ENCODE results near the gene PAGR1. TPM values are rescaled to one million over a fixed set of nuclear protein-coding genes. Genes with fewer than 3 reads are reported as not detected.

The PAGR1 gene
- total and polyA plus RNA-seq, 2 of the 13 experiments (the other 11 are each of a cell fraction or from before 2014, with no cell fraction given) = 9.8 to 66.4 TPM

DNA sequence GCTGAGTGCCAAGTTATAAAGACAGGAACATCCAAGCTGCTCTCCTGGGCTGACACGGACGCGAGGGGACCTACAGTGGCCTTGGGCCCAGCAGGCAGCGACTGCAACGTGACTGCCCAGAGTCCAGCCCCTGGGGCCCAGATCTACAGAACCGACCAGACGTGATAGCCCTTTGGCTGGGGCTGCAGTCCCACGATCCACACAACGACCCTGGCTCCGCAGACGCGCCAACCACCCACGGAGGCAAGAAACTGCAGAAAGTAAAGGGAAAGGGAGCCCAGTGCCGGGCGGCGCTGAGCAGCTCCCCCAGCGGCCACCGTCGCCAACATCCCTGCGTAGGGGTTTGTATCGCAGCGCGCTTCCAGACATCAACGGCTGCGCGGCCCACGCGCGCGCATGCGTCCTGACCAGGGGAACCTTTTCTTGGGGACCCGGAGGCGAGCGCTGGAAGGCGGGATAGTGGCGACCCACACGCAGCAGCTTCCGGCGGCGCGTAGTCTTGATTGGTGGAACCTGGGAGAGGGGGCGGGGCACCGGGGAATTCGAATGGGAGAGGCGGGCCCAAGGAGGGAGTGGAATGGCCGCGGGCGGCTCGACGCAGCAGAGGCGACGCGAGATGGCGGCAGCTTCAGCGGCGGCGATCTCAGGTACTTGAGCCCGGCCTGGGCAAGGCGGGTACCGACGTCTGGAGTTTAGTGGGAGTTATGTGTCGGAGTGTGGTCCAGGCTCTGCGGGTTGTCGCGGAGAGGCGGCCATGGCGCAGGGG lies 25.6 kb upstream of the PAGR1 start, which contains the start of gene KIF22 (continued):
- TF ChIP-seq, protein P1, sequence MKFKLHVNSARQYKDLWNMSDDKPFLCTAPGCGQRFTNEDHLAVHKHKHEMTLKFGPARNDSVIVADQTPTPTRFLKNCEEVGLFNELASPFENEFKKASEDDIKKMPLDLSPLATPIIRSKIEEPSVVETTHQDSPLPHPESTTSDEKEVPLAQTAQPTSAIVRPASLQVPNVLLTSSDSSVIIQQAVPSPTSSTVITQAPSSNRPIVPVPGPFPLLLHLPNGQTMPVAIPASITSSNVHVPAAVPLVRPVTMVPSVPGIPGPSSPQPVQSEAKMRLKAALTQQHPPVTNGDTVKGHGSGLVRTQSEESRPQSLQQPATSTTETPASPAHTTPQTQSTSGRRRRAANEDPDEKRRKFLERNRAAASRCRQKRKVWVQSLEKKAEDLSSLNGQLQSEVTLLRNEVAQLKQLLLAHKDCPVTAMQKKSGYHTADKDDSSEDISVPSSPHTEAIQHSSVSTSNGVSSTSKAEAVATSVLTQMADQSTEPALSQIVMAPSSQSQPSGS (CRISPR knock-in tag; IDR thresholded peaks at IDR 0.05) = peak; percentile 88
- TF ChIP-seq SP4 (CRISPR knock-in tag; IDR thresholded peaks at IDR 0.05) (peak; percentile 99), ZSCAN9 (CRISPR knock-in tag; IDR thresholded peaks at IDR 0.05; ENCODE audit: borderline replicate concordance) (peak; percentile 86; the same call in 1 of the 2 replicates), JDP2 (CRISPR knock-in tag; IDR thresholded peaks at IDR 0.05; ENCODE audit: borderline replicate concordance) (no peak), NFE2L2 (IDR thresholded peaks at IDR 0.05; ENCODE audit: low read length) (no peak), ZFP37 (CRISPR knock-in tag; IDR thresholded peaks at IDR 0.05; ENCODE audit: borderline replicate concordance) (peak; percentile 85; the same call in 1 of the 2 replicates), HMG20B (CRISPR knock-in tag; conservative IDR thresholded peaks at IDR 0.05) (no peak), YY1 (IDR thresholded peaks at IDR 0.05; ENCODE audit: insufficient read depth, insufficient replicate concordance, low read depth, low read length) (peak; percentile 95), KLF15 (CRISPR knock-in tag; IDR thresholded peaks at IDR 0.05; ENCODE audit: borderline replicate concordance) (peak; percentile 87; the same call in 1 of the 2 replicates), ZNF12 (CRISPR knock-in tag; IDR thresholded peaks at IDR 0.05) (no peak), ATF7 (IDR thresholded peaks at IDR 0.05) (no peak), ATF7 (CRISPR knock-in tag; IDR thresholded peaks at IDR 0.05) (0 out of 2 replicates have a peak, but pooled peaks have one; percentile 54), PCBP1 (IDR thresholded peaks at IDR 0.05; ENCODE audit: borderline replicate concordance, low read depth, low read length) (peak; percentile 97)
- TF ChIP-seq, protein P2, sequence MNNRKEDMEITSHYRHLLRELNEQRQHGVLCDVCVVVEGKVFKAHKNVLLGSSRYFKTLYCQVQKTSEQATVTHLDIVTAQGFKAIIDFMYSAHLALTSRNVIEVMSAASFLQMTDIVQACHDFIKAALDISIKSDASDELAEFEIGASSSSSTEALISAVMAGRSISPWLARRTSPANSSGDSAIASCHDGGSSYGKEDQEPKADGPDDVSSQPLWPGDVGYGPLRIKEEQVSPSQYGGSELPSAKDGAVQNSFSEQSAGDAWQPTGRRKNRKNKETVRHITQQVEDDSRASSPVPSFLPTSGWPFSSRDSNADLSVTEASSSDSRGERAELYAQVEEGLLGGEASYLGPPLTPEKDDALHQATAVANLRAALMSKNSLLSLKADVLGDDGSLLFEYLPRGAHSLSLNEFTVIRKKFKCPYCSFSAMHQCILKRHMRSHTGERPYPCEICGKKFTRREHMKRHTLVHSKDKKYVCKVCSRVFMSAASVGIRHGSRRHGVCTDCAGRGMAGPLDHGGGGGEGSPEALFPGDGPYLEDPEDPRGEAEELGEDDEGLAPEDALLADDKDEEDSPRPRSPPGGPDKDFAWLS (CRISPR knock-in tag; IDR thresholded peaks at IDR 0.05; ENCODE audit: borderline replicate concordance) = no peak
- TF ChIP-seq, protein P3, sequence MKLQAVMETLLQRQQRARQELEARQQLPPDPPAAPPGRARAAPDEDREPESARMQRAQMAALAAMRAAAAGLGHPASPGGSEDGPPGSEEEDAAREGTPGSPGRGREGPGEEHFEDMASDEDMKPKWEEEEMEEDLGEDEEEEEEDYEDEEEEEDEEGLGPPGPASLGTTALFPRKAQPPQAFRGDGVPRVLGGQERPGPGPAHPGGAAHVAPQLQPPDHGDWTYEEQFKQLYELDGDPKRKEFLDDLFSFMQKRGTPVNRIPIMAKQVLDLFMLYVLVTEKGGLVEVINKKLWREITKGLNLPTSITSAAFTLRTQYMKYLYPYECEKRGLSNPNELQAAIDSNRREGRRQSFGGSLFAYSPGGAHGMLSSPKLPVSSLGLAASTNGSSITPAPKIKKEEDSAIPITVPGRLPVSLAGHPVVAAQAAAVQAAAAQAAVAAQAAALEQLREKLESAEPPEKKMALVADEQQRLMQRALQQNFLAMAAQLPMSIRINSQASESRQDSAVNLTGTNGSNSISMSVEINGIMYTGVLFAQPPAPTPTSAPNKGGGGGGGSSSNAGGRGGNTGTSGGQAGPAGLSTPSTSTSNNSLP (IDR thresholded peaks at IDR 0.05; ENCODE audit: low read depth, low read length) = peak; percentile 71
- TF ChIP-seq, protein P4, sequence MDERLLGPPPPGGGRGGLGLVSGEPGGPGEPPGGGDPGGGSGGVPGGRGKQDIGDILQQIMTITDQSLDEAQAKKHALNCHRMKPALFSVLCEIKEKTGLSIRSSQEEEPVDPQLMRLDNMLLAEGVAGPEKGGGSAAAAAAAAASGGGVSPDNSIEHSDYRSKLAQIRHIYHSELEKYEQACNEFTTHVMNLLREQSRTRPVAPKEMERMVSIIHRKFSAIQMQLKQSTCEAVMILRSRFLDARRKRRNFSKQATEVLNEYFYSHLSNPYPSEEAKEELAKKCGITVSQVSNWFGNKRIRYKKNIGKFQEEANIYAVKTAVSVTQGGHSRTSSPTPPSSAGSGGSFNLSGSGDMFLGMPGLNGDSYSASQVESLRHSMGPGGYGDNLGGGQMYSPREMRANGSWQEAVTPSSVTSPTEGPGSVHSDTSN (CRISPR knock-in tag; IDR thresholded peaks at IDR 0.05) = no peak
- TF ChIP-seq, protein P5, sequence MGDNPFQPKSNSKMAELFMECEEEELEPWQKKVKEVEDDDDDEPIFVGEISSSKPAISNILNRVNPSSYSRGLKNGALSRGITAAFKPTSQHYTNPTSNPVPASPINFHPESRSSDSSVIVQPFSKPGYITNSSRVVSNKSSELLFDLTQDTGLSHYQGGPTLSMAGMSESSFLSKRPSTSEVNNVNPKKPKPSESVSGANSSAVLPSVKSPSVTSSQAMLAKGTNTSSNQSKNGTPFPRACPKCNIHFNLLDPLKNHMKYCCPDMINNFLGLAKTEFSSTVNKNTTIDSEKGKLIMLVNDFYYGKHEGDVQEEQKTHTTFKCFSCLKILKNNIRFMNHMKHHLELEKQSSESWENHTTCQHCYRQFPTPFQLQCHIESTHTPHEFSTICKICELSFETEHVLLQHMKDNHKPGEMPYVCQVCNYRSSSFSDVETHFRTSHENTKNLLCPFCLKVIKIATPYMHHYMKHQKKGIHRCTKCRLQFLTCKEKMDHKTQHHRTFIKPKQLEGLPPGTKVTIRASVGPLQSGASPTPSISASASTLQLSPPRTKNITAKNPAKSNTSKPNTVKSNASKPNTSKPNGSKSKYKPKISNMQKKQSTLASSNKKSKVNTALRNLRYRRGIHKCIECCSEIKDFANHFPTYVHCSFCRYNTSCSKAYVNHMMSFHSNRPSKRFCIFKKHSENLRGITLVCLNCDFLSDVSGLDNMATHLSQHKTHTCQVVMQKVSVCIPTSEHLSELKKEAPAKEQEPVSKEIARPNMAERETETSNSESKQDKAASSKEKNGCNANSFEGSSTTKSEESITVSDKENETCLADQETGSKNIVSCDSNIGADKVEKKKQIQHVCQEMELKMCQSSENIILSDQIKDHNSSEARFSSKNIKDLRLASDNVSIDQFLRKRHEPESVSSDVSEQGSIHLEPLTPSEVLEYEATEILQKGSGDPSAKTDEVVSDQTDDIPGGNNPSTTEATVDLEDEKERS (CRISPR knock-in tag; IDR thresholded peaks at IDR 0.05) = peak; percentile 96
- TF ChIP-seq, protein P6, sequence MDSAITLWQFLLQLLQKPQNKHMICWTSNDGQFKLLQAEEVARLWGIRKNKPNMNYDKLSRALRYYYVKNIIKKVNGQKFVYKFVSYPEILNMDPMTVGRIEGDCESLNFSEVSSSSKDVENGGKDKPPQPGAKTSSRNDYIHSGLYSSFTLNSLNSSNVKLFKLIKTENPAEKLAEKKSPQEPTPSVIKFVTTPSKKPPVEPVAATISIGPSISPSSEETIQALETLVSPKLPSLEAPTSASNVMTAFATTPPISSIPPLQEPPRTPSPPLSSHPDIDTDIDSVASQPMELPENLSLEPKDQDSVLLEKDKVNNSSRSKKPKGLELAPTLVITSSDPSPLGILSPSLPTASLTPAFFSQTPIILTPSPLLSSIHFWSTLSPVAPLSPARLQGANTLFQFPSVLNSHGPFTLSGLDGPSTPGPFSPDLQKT (CRISPR knock-in tag; IDR thresholded peaks at IDR 0.05; ENCODE audit: borderline replicate concordance) = 0 out of 2 replicates have a peak, but pooled peaks have one; percentile 30

All from HepG2 (cell line).